LNCaP clone FGC (cell line): ENCODE measurements around the gene CLIC6.

Source experiments
- DNase-seq: peaks from one replicate; pipeline ENCODE4 v3.0.0-alpha.2; 2011; ENCODE audit warnings: low read depth
- H3K4me3 ChIP-seq: 2 replicates; pipeline ENCODE4 v1.5.1; 2011; ENCODE audit warnings: mild to moderate bottlenecking, low read depth, low read length, control low read depth
- TF ChIP-seq, protein P1 (sequence below): IDR thresholded peaks from 2 replicates; pipeline ENCODE4 v1.5.1; 2012; ENCODE audit warnings: mild to moderate bottlenecking; ENCODE audit not compliant: control insufficient read depth, insufficient read depth; ENCODE audit errors: extremely low read depth

The CLIC6 gene

GRCh38 chr21:34724131-34724856 lies 55.5 kb downstream of the CLIC6 start:
- no peak overlapping the region for H3K4me3 ChIP-seq
- TF ChIP-seq, protein P1, sequence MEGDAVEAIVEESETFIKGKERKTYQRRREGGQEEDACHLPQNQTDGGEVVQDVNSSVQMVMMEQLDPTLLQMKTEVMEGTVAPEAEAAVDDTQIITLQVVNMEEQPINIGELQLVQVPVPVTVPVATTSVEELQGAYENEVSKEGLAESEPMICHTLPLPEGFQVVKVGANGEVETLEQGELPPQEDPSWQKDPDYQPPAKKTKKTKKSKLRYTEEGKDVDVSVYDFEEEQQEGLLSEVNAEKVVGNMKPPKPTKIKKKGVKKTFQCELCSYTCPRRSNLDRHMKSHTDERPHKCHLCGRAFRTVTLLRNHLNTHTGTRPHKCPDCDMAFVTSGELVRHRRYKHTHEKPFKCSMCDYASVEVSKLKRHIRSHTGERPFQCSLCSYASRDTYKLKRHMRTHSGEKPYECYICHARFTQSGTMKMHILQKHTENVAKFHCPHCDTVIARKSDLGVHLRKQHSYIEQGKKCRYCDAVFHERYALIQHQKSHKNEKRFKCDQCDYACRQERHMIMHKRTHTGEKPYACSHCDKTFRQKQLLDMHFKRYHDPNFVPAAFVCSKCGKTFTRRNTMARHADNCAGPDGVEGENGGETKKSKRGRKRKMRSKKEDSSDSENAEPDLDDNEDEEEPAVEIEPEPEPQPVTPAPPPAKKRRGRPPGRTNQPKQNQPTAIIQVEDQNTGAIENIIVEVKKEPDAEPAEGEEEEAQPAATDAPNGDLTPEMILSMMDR, result no peak
- no peak for DNase-seq

DNA sequence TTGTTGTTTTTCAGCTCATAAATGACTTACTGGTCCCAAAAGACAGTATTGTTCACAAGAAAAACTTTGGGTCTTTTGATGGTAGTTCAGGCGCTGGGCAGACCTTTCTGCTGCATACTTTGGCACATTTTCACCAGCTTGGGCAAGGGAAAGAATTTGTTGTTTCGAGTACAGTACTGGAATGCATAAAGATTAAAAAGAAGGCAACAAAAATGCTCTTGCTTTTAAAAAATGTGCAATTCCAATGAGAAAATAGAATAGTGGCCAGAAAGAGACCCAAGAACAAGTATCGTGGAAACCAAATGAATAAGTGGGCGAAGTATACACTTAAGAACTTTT lies 56.0 kb downstream of the CLIC6 start:
- H3K4me3 ChIP-seq, result no peak overlapping the region
- TF ChIP-seq, protein P1, result no peak
- no peak for DNase-seq

DNA sequence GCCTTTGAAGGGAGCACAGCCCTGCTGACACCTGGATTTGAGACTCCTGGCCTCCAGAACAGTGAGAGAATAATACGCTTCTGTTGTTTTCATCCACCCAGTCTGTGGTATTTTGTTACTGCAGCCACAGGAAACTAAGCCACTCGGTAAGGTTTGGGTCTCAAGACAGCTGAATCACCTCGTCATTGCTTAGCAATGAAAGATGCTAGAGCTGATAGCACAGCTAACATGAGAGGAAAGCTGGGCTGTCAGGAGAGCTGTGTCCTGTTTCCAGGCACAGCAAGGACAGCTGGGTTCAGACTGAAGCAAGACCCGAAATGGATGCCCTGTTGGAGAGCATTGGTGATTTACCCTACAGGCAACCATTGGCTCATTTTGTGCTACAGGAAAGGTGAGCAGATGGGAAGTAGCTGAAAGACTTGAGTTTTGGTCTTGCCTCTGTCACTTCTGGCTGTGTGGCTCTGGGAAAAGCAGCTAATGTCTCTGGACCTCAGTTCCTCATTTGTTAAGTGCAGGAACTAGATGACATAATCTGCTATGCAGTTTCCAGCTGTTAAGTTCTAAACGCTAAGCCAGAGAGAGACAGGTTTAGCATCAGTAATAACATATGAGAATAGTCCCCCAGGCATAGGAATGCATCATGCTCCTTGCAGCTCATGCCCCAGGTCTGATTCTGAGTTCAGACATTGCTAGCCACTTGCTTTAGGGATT lies 58.0 kb downstream of the CLIC6 start:
- no peak for DNase-seq
- H3K4me3 ChIP-seq, result no peak overlapping the region
- TF ChIP-seq, protein P1, result no peak

GRCh38 chr21:34728479-34728878 lies 59.7 kb downstream of the CLIC6 start:
- H3K4me3 ChIP-seq, result no peak overlapping the region
- peak; percentile 92 for DNase-seq
- TF ChIP-seq, protein P1, result no peak

DNA sequence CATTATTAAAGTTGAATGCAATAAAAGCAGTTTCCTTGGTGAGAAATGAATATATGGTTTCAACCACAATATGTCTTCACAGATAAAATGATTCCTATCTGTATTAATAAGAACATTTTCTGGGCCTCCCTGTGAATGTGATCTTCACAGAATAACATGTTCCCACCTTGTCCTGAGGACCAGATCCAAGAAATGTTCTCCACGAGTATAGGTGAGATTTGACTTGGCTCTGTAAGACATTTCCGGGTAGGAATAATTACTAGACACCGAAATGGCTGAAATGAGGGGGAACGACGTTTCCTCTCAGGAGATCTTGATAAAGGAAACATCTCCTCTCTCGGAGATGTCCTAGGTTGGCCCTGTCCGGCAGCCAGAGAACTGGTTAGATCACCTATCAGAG lies 61.4 kb downstream of the CLIC6 start:
- TF ChIP-seq, protein P1, result no peak
- DNase-seq, result peak; percentile 72
- no peak overlapping the region for H3K4me3 ChIP-seq

DNA sequence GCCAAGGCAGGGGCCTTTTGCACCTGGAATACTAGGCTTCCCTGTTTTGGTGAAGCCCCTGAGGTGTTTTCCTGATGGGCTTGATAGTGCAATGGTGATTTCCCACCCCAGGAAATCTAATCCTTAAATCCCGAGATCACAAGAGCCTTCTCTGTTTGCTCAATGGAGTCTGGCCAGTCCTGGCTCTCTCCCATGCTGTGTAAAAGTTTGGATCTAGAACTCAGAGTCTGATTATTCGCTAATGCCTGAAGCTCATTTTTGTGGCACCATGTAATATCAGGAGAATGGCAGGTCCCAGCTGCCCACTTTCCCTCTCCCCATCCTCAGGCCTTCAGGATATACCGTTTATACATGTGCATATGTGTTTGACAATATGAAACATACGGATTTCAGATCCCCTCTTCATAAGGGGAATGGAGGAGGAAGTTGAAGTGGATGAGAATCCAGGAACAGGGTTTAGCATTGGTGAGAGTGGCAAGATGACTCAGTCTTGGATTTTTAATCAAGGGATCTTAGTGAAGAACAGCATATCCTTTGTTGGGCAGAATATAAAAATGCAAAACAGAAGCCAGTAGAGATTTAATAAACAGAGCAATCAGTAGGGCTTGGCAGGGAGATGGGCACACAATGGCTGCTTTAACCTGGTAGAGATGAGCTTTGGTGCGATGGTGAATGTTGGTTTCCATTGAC lies 62.1 kb downstream of the CLIC6 start:
- no peak overlapping the region for H3K4me3 ChIP-seq
- DNase-seq, result peak; percentile 75
- TF ChIP-seq, protein P1, result no peak
